HepG2 (cell line): ENCODE results near the gene PDE9A. TPM values are rescaled to one million over a fixed set of nuclear protein-coding genes. Genes with fewer than 3 reads are reported as not detected.

ENCODE experiments used
- EHMT2 ChIP-seq: fragments of 200-600 bp; sonication (generic); IDR thresholded peaks from 2 replicates; pipeline ENCODE4 v1.7.0; 2017; ENCODE audit warnings: antibody characterized with exemption, low read depth, low read length, borderline replicate concordance
- HMG20A ChIP-seq: IDR thresholded peaks from 2 replicates; pipeline ENCODE4 v1.6.1; 2016; ENCODE audit warnings: borderline replicate concordance
- HMG20B ChIP-seq: conservative IDR thresholded peaks from 2 replicates; pipeline ENCODE4 v1.6.1; 2016; ENCODE audit warnings: missing genetic modification reagents, missing compliant biosample characterization
- KAT7 ChIP-seq: IDR thresholded peaks from 2 replicates; pipeline ENCODE4 v1.6.1; 2018; ENCODE audit warnings: borderline replicate concordance, missing compliant biosample characterization
- KLF11 ChIP-seq: IDR thresholded peaks from 2 replicates; pipeline ENCODE4 v1.6.1; 2016; ENCODE audit warnings: missing compliant biosample characterization
- PITX1 ChIP-seq: sonication (generic); formaldehyde crosslinking; IDR thresholded peaks from 2 replicates; pipeline ENCODE4 v1.5.1; 2020; ENCODE audit warnings: mild to moderate bottlenecking, missing genetic modification reagents
- POGZ ChIP-seq: sonication (generic); formaldehyde crosslinking; IDR thresholded peaks from 2 replicates; pipeline ENCODE4 v1.4.0; 2020; ENCODE audit warnings: mild to moderate bottlenecking, missing genetic modification reagents
- PTBP1 ChIP-seq: fragments of 200-400 bp; formaldehyde crosslinking; IDR thresholded peaks from 2 replicates; pipeline ENCODE4 v1.6.1; 2018; ENCODE audit warnings: low read length, low read depth; ENCODE audit not compliant: poor library complexity, severe bottlenecking
- RBFOX2 ChIP-seq: fragments of 200-400 bp; formaldehyde crosslinking; IDR thresholded peaks from 2 replicates; pipeline ENCODE4 v1.6.1; 2017; ENCODE audit warnings: low read depth, mild to moderate bottlenecking, low read length
- TSC22D2 ChIP-seq: sonication (generic); formaldehyde crosslinking; IDR thresholded peaks from 2 replicates; pipeline ENCODE4 v1.5.1; 2020; ENCODE audit warnings: missing genetic modification reagents, mild to moderate bottlenecking, borderline replicate concordance
- ZBTB8A ChIP-seq: sonication (generic); formaldehyde crosslinking; IDR thresholded peaks from 2 replicates; pipeline ENCODE4 v1.4.0; 2020; ENCODE audit warnings: mild to moderate bottlenecking, low read depth, missing genetic modification reagents, borderline replicate concordance
- ZMYM3 ChIP-seq: sonication (generic); formaldehyde crosslinking; IDR thresholded peaks from 2 replicates; pipeline ENCODE4 v1.5.1; 2020; ENCODE audit warnings: mild to moderate bottlenecking, missing genetic modification reagents
- ZNF652 ChIP-seq: IDR thresholded peaks from 2 replicates; pipeline ENCODE4 v1.6.1; 2016; ENCODE audit warnings: low read depth, borderline replicate concordance
- polyA plus RNA-seq, 8 experiments: library from polyadenylated mRNA; depleted of rRNA in 3 of 8; stranded (reverse) in 7 of 8; unstranded in 1 of 8; fragments of >200 nt; fragmentation: Illumina TruSeq in 4 of 8; extraction: Trizol in 4 of 8; gene quantifications; 2 replicates each; pipeline versions ENCODE4 v1.2.1 to v1.2.3, GENCODE V29; 2011 to 2016; ENCODE audit warnings: low read depth in 4 of 8, missing spikeins in 1 of 8, mixed read lengths in 1 of 8; ENCODE audit not compliant: insufficient read depth in 1 of 8
- total RNA-seq, 5 experiments: library from RNA; depleted of rRNA; stranded (reverse); fragments of >200 nt; fragmentation: Illumina TruSeq; extraction: Trizol; gene quantifications; 2 replicates each; pipeline ENCODE4 v1.2.3, GENCODE V29; 2016; ENCODE audit warnings: low read depth in 1 of 5
- TF ChIP-seq, protein P1 (sequence below): IDR thresholded peaks from 2 replicates; pipeline ENCODE4 v1.6.1; 2012; ENCODE audit warnings: low read length, improper control_type of control experiment
- TF ChIP-seq, protein P2 (sequence below): sonication (generic); formaldehyde crosslinking; IDR thresholded peaks from 2 replicates; pipeline ENCODE4 v1.8.0; 2022; ENCODE audit warnings: low read depth, missing genetic modification reagents
- TF ChIP-seq, protein P3 (sequence below): sonication (generic); formaldehyde crosslinking; IDR thresholded peaks from 2 replicates; pipeline ENCODE4 v1.8.1; 2023; ENCODE audit warnings: mild to moderate bottlenecking, inconsistent platforms, moderate library complexity, missing genetic modification reagents, borderline replicate concordance
- TF ChIP-seq, protein P4 (sequence below): sonication (generic); formaldehyde crosslinking; IDR thresholded peaks from 2 replicates; pipeline ENCODE4 v1.8.0; 2022; ENCODE audit warnings: mild to moderate bottlenecking, missing genetic modification reagents; ENCODE audit not compliant: insufficient replicate concordance
- TF ChIP-seq, protein P5 (sequence below): sonication (generic); formaldehyde crosslinking; IDR thresholded peaks from 2 replicates; pipeline ENCODE4 v1.5.0; 2020; ENCODE audit warnings: mild to moderate bottlenecking, missing genetic modification reagents, moderate library complexity

PDE9A gene
- total and polyA plus RNA-seq, 2 of the 13 experiments (the other 11 are each of a cell fraction or from before 2014, with no cell fraction given), result 4.6 to 19.7 TPM

DNA sequence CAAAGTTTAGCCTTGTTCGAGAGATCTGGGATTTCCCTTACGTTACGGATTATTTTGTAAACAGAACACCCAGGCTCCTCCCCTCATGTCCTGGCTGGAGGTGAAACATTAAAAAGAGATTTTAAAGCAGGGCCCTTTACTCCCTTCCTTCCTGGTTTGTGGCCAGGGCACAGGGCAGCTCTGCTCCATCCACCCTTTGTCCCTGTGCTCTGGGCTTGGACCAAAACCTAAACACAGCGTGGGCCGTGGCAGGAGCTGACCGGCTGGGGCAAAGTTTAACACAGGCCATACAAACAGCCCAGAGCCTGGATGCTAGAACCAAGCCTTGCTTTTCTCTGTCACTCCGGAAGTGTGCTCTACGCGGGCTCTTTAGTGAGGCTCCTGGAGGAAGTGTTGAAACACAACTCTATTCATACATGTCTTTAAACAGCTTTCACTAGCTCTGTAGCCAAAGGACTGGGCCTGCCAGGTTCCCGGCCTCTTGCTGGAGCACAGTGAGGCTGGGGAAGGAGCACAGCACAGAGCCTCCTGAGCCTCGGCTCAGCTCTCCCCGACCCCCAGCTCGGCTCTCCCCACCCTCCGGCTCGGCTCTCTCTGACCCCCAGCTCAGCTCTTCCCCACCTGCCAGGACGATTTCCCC lies 84.7 kb downstream of the PDE9A start (continued):
- TF ChIP-seq EHMT2 (no peak), ZNF652 (CRISPR knock-in tag) (no peak), TSC22D2 (CRISPR knock-in tag) (0 out of 2 replicates have a peak, but pooled peaks have one; percentile 30), PTBP1 (no peak), PITX1 (CRISPR knock-in tag) (no peak), KLF11 (CRISPR knock-in tag) (no peak), HMG20A (CRISPR knock-in tag) (peak; percentile 71; the same call in 1 of the 2 replicates), ZMYM3 (CRISPR knock-in tag) (peak; percentile 66), RBFOX2 (peak; percentile 20; the same call in 1 of the 2 replicates), HMG20B (CRISPR knock-in tag) (0 out of 2 replicates have a peak, but pooled peaks have one; percentile 42), ZBTB8A (CRISPR knock-in tag) (no peak), POGZ (CRISPR knock-in tag) (peak; percentile 68; the same call in 1 of the 2 replicates), KAT7 (CRISPR knock-in tag) (no peak; the same call in 1 of the 2 replicates)
- TF ChIP-seq, protein P1, sequence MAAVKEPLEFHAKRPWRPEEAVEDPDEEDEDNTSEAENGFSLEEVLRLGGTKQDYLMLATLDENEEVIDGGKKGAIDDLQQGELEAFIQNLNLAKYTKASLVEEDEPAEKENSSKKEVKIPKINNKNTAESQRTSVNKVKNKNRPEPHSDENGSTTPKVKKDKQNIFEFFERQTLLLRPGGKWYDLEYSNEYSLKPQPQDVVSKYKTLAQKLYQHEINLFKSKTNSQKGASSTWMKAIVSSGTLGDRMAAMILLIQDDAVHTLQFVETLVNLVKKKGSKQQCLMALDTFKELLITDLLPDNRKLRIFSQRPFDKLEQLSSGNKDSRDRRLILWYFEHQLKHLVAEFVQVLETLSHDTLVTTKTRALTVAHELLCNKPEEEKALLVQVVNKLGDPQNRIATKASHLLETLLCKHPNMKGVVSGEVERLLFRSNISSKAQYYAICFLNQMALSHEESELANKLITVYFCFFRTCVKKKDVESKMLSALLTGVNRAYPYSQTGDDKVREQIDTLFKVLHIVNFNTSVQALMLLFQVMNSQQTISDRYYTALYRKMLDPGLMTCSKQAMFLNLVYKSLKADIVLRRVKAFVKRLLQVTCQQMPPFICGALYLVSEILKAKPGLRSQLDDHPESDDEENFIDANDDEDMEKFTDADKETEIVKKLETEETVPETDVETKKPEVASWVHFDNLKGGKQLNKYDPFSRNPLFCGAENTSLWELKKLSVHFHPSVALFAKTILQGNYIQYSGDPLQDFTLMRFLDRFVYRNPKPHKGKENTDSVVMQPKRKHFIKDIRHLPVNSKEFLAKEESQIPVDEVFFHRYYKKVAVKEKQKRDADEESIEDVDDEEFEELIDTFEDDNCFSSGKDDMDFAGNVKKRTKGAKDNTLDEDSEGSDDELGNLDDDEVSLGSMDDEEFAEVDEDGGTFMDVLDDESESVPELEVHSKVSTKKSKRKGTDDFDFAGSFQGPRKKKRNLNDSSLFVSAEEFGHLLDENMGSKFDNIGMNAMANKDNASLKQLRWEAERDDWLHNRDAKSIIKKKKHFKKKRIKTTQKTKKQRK, result no peak
- TF ChIP-seq, protein P2, sequence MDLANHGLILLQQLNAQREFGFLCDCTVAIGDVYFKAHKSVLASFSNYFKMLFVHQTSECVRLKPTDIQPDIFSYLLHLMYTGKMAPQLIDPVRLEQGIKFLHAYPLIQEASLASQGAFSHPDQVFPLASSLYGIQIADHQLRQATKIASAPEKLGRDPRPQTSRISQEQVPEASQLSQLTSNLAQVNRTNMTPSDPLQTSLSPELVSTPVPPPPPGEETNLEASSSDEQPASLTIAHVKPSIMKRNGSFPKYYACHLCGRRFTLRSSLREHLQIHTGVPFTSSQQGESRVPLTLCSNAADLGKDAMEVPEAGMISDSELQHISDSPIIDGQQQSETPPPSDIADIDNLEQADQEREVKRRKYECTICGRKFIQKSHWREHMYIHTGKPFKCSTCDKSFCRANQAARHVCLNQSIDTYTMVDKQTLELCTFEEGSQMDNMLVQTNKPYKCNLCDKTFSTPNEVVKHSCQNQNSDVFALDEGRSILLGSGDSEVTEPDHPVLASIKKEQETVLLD, result no peak
- TF ChIP-seq, protein P3, sequence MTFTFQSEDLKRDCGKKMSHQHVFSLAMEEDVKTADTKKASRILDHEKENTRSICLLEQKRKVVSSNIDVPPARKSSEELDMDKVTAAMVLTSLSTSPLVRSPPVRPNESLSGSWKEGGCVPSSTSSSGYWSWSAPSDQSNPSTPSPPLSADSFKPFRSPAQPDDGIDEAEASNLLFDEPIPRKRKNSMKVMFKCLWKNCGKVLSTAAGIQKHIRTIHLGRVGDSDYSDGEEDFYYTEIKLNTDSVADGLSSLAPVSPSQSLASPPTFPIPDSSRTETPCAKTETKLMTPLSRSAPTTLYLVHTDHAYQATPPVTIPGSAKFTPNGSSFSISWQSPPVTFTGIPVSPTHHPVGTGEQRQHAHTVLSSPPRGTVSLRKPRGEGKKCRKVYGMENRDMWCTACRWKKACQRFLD (CRISPR knock-in tag), result no peak
- TF ChIP-seq, protein P4, sequence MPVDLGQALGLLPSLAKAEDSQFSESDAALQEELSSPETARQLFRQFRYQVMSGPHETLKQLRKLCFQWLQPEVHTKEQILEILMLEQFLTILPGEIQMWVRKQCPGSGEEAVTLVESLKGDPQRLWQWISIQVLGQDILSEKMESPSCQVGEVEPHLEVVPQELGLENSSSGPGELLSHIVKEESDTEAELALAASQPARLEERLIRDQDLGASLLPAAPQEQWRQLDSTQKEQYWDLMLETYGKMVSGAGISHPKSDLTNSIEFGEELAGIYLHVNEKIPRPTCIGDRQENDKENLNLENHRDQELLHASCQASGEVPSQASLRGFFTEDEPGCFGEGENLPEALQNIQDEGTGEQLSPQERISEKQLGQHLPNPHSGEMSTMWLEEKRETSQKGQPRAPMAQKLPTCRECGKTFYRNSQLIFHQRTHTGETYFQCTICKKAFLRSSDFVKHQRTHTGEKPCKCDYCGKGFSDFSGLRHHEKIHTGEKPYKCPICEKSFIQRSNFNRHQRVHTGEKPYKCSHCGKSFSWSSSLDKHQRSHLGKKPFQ (CRISPR knock-in tag), result peak; percentile 34
- TF ChIP-seq, protein P5, sequence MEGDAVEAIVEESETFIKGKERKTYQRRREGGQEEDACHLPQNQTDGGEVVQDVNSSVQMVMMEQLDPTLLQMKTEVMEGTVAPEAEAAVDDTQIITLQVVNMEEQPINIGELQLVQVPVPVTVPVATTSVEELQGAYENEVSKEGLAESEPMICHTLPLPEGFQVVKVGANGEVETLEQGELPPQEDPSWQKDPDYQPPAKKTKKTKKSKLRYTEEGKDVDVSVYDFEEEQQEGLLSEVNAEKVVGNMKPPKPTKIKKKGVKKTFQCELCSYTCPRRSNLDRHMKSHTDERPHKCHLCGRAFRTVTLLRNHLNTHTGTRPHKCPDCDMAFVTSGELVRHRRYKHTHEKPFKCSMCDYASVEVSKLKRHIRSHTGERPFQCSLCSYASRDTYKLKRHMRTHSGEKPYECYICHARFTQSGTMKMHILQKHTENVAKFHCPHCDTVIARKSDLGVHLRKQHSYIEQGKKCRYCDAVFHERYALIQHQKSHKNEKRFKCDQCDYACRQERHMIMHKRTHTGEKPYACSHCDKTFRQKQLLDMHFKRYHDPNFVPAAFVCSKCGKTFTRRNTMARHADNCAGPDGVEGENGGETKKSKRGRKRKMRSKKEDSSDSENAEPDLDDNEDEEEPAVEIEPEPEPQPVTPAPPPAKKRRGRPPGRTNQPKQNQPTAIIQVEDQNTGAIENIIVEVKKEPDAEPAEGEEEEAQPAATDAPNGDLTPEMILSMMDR (CRISPR knock-in tag), result no peak
